ENCODE measurements around the gene GIT2.

DNA sequence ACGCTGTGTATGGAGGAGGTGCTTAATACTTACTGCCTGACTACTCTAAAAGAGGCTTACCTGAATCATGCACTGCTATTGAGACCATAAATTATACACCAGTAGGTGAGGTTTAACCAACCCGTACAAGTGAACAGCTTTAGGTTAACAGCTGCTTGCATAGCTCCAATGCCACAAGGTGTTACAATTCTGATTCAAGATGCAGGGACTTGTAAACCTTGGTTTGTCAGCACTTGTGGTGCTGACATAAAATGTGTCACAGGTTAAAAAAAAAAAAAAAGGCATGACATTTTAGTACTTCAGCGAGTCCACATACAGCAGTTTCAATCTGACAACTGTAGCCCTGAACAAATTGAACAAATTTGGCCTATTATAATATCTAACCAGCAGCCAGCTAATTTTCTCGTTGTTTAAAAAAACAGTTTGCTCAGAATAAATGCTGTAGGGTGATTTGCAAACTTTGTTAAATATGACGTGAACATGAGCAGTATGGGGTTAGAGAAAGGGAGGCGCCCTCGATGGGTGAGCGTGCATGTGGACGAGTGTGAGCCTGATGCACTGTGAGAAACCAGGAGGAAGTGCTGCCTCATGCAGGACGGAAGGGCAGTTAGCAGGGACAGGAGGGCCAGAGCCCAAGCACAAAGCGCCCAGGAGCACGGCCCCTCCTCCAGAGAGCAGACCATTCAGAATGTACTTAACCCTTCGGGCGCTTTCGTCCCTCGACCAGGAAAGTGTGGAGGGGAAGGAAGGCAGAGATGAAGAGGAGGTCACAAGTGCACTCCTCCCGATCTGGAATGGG lies 51.4 kb downstream of the GIT2 start:
- TF ChIP-seq, protein P1, sequence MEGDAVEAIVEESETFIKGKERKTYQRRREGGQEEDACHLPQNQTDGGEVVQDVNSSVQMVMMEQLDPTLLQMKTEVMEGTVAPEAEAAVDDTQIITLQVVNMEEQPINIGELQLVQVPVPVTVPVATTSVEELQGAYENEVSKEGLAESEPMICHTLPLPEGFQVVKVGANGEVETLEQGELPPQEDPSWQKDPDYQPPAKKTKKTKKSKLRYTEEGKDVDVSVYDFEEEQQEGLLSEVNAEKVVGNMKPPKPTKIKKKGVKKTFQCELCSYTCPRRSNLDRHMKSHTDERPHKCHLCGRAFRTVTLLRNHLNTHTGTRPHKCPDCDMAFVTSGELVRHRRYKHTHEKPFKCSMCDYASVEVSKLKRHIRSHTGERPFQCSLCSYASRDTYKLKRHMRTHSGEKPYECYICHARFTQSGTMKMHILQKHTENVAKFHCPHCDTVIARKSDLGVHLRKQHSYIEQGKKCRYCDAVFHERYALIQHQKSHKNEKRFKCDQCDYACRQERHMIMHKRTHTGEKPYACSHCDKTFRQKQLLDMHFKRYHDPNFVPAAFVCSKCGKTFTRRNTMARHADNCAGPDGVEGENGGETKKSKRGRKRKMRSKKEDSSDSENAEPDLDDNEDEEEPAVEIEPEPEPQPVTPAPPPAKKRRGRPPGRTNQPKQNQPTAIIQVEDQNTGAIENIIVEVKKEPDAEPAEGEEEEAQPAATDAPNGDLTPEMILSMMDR (IDR thresholded peaks at IDR 0.05): no peak
- TF ChIP-seq POLR2A (IDR thresholded peaks at IDR 0.05): no peak
